Aorta (tissue), 5 donors: ENCODE data around the gene SFTPA2. TPM values are rescaled to one million over a fixed set of nuclear protein-coding genes. Genes with fewer than 3 reads are reported as not detected.
"Not testable (repeated sequence)": the region's sequence is repeated elsewhere in the genome, so short reads cannot be mapped to it uniquely, and the experiment has no call there.

Experiments
- ATAC-seq: fragments of 200-7000 bp; cut with Tn5 transposase; one replicate; pipeline ENCODE4 v1.9.1; 2022; ENCODE audit warnings: moderate library complexity; ENCODE audit not compliant: low FRiP score
- DNase-seq, 2 donors: peaks; one replicate each; pipeline ENCODE4 v3.0.0-alpha.2; 2020
- H3K27ac ChIP-seq, 2 donors: one replicate each; pipeline ENCODE4 v1.5.1; 2013; ENCODE audit warnings: low read length in 2 of 2, mild to moderate bottlenecking in 2 of 2, moderate library complexity in 2 of 2, control low read depth in 1 of 2, inconsistent platforms in 1 of 2, low read depth in 1 of 2
- H3K27me3 ChIP-seq, 2 donors: one replicate each; pipeline ENCODE4 v1.6.1; 2013; ENCODE audit warnings: control low read depth in 1 of 2, low read length in 1 of 2, mild to moderate bottlenecking in 1 of 2, moderate library complexity in 1 of 2; ENCODE audit not compliant: insufficient read depth in 2 of 2, control insufficient read depth in 1 of 2
- H3K36me3 ChIP-seq, 2 donors: one replicate each; pipeline ENCODE4 v1.6.1; 2013; ENCODE audit warnings: control low read depth in 1 of 2, low read length in 1 of 2, mild to moderate bottlenecking in 1 of 2; ENCODE audit not compliant: insufficient read depth in 2 of 2, control insufficient read depth in 1 of 2
- H3K4me1 ChIP-seq, 2 donors: one replicate each; pipeline ENCODE4 v1.6.1; 2013; ENCODE audit warnings: low read length in 2 of 2, control low read depth in 1 of 2, mild to moderate bottlenecking in 1 of 2, moderate library complexity in 1 of 2; ENCODE audit not compliant: insufficient read depth in 2 of 2, control insufficient read depth in 1 of 2
- H3K4me3 ChIP-seq, 2 donors: one replicate each; pipeline ENCODE4 v1.5.1; 2013; ENCODE audit warnings: low read length in 2 of 2, control low read depth in 1 of 2, mild to moderate bottlenecking in 1 of 2
- H3K9me3 ChIP-seq: one replicate; pipeline ENCODE4 v1.6.1; 2013; ENCODE audit warnings: mild to moderate bottlenecking, low read length; ENCODE audit not compliant: control insufficient read depth
- WGBS, 2 donors: extraction: QIAGEN DNeasy Blood & Tissue Kit; methylation state at CpG; one replicate each; pipeline ENCODE4 v1.1.7; 2013; 5-methylcytosine and 5-hydroxymethylcytosine counted together
- intact Hi-C, 2 donors: fragments of 100-400 bp; cut with DNase I; formaldehyde crosslinking; loops; one replicate each; pipeline versions ENCODE4 v1.14.2 to v1.15.0; 2022
- polyA plus RNA-seq, 2 donors: library from polyadenylated mRNA; stranded (reverse); fragments of 200-250 nt; gene quantifications; one replicate each; pipeline ENCODE4 v1.2.3, GENCODE V29; 2013
- total RNA-seq, 2 donors: library from RNA; stranded (reverse); fragmentation: NEBNext Ultra II Directional; extraction: Animal tissue kit (Norgen Biotek cat#: 25700); gene quantifications; one replicate each; pipeline ENCODE4 v1.2.1, GENCODE V29; 2021
- donor health status: healthy with polysubstance abuse.
- donor health status: Bipolar disorder and iron deficiency.
- donor health status: DM: no; HTN: no; CAD: no.
- donor health status: DM: no; HTN: no; CAD: no.
- donor health status: DM: yes; HTN: yes; CAD: no.

SFTPA2 gene
- total and polyA plus RNA-seq, 4 donors: 0.77 to 13.0 (median 1.6) TPM; not detected in 1

- no peak for DNase-seq
- WGBS, 2 donors: 69 to 75% methylated on average over 1 of the region's 1 CpG
Measured at GRCh38 chr10:79593377-79593776, 33.2 kb upstream of the SFTPA2 start.

GRCh38 chr10:79588800-79589199 is 28.6 kb upstream of the SFTPA2 start:
- Histone ChIP-seq H3K27ac (no peak overlapping the region), H3K36me3 (no peaks in the 10 kb centered on the region), H3K4me3 (no peak overlapping the region), H3K27me3 (no peaks in the 10 kb centered on the region), H3K4me1 (no peaks in the 10 kb centered on the region), H3K9me3 (peaks cover 9% of the 10 kb centered on the region)
- DNase-seq (no peak), ATAC-seq (no peak)
- intact Hi-C loops: no loop called here

More at GRCh38 chr10:79593377-79593776, 33.2 kb upstream of the SFTPA2 start:
- intact Hi-C loops: no loop called here
- Histone ChIP-seq H3K36me3 (no peaks in the 10 kb centered on the region), H3K27me3 (no peaks in the 10 kb centered on the region), H3K9me3 (peaks cover 8% of the 10 kb centered on the region), H3K4me3 (no peak overlapping the region), H3K27ac (no peak overlapping the region), H3K4me1 (no peaks in the 10 kb centered on the region)
- ATAC-seq: no peak

- no peak for ATAC-seq
- Histone ChIP-seq H3K27ac (no peak overlapping the region), H3K4me1 (no peaks in the 10 kb centered on the region), H3K9me3 (peaks cover 6% of the 10 kb centered on the region), H3K27me3 (no peaks in the 10 kb centered on the region), H3K4me3 (no peak overlapping the region), H3K36me3 (no peaks in the 10 kb centered on the region)
- DNase-seq: no peak
- intact Hi-C loops: no loop called here
- 41 to 44% methylated on average over 2 of the region's 2 CpGs for WGBS, 2 donors
Measured at GRCh38 chr10:79586933-79587332, 26.7 kb upstream of the SFTPA2 start.

- Histone ChIP-seq H3K4me1 (no peaks in the 10 kb centered on the region), H3K36me3 (no peaks in the 10 kb centered on the region), H3K4me3 (no peak overlapping the region), H3K27me3 (no peaks in the 10 kb centered on the region), H3K27ac (no peak overlapping the region), H3K9me3 (peaks cover 6% of the 10 kb centered on the region)
- 85 to 88% methylated on average over 11 of the region's 11 CpGs for WGBS, 2 donors
- intact Hi-C loops: no loop called here
- DNase-seq (no peak), ATAC-seq (no peak)
Measured at GRCh38 chr10:79585870-79586527, 25.8 kb upstream of the SFTPA2 start.

GRCh38 chr10:79583488-79584024 is 23.3 kb upstream of the SFTPA2 start:
- ATAC-seq (no peak), DNase-seq (no peak)
- WGBS, 2 donors: 83 to 88% methylated on average over 7 of the region's 7 CpGs
- H3K27ac ChIP-seq: no peak overlapping the region
- no peaks in the 10 kb centered on the region for H3K27me3 ChIP-seq
- intact Hi-C loops: no loop called here
- peaks cover 3% of the 10 kb centered on the region for H3K9me3 ChIP-seq
- no peaks in the 10 kb centered on the region for H3K36me3 ChIP-seq
- H3K4me1 ChIP-seq: no peaks in the 10 kb centered on the region
- H3K4me3 ChIP-seq: no peak overlapping the region

- intact Hi-C loops, H3K27ac ChIP-seq, DNase-seq, H3K4me3 ChIP-seq, H3K9me3 ChIP-seq, H3K4me1 ChIP-seq, H3K36me3 ChIP-seq, ATAC-seq, H3K27me3 ChIP-seq: not testable (repeated sequence)
- 62 to 79% methylated on average over 3 to 5 of the region's 6 CpGs for WGBS, 2 donors
Measured at GRCh38 chr10:79582954-79583353, 22.7 kb upstream of the SFTPA2 start.

- intact Hi-C loops: no loop called here
- WGBS, 2 donors: 86% methylated on average over 6 of the region's 6 CpGs
- H3K4me3 ChIP-seq: no peak overlapping the region
- H3K27ac ChIP-seq: no peak overlapping the region
- H3K4me1 ChIP-seq: no peaks in the 10 kb centered on the region
- DNase-seq (no peak), ATAC-seq (no peak)
- peaks cover 2% of the 10 kb centered on the region for H3K9me3 ChIP-seq
- H3K27me3 ChIP-seq: no peaks in the 10 kb centered on the region
- no peaks in the 10 kb centered on the region for H3K36me3 ChIP-seq
Measured at GRCh38 chr10:79582096-79582495, 21.9 kb upstream of the SFTPA2 start.

GRCh38 chr10:79581044-79581443 is 20.8 kb upstream of the SFTPA2 start:
- Histone ChIP-seq H3K4me1 (no peaks in the 10 kb centered on the region), H3K27me3 (no peaks in the 10 kb centered on the region), H3K9me3 (no peaks in the 10 kb centered on the region), H3K27ac (no peak overlapping the region), H3K4me3 (no peak overlapping the region), H3K36me3 (no peaks in the 10 kb centered on the region)
- ATAC-seq: no peak
- no peak for DNase-seq
- intact Hi-C loops: no loop called here

GRCh38 chr10:79579361-79579760 is 19.2 kb upstream of the SFTPA2 start:
- Histone ChIP-seq H3K9me3 (no peaks in the 10 kb centered on the region), H3K27me3 (no peaks in the 10 kb centered on the region), H3K4me1 (no peaks in the 10 kb centered on the region), H3K4me3 (no peak overlapping the region), H3K36me3 (no peaks in the 10 kb centered on the region), H3K27ac (no peak overlapping the region)
- ATAC-seq (no peak), DNase-seq (no peak)
- intact Hi-C loops: no loop called here
- 92 to 94% methylated on average over 2 of the region's 2 CpGs for WGBS, 2 donors
